ENCODE results near the gene CELF2.

DNA sequence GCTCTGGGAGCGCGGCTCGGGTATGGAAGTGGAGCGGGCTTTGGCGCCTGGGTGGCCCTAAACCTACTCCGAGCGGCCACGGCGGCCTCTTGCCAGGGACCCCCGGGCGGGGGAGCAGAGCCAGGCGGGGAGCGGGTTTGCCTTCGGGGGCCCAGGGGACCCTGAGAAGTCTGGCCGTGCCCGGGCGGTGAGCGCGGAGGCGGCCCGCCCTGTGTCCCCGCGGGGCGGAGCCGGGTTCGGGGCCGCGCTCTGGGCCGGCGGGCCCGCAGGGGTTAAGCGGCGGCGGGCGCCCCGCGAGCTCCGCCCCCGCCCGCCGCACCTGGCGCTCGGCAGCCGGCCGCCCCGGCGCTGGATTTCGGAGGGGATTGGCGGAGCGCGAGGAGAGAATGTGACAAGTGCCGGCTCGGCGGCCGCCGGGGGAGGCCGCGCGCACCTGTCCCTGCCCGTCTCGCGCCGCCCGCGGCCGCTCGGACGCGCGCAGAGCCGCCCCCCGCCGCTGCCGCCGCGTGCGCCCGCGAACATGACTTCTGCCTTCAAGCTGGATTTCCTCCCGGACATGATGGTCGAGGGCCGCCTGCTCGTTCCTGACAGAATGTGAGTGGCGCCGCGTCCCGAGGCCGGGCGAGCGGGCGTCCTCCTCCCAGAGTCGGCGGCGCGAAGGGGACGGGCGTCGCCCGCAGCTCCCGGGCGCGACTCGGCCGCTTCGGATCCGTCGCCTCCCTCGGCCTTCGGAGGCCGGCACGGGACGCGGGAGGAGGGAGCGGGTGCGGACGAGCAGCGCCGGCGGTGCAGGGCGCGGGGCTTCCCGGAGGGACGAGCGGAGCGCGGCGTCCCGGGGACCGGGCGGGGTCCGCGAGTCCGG, at the start of gene CELF2:
- TF ChIP-seq, protein P1, sequence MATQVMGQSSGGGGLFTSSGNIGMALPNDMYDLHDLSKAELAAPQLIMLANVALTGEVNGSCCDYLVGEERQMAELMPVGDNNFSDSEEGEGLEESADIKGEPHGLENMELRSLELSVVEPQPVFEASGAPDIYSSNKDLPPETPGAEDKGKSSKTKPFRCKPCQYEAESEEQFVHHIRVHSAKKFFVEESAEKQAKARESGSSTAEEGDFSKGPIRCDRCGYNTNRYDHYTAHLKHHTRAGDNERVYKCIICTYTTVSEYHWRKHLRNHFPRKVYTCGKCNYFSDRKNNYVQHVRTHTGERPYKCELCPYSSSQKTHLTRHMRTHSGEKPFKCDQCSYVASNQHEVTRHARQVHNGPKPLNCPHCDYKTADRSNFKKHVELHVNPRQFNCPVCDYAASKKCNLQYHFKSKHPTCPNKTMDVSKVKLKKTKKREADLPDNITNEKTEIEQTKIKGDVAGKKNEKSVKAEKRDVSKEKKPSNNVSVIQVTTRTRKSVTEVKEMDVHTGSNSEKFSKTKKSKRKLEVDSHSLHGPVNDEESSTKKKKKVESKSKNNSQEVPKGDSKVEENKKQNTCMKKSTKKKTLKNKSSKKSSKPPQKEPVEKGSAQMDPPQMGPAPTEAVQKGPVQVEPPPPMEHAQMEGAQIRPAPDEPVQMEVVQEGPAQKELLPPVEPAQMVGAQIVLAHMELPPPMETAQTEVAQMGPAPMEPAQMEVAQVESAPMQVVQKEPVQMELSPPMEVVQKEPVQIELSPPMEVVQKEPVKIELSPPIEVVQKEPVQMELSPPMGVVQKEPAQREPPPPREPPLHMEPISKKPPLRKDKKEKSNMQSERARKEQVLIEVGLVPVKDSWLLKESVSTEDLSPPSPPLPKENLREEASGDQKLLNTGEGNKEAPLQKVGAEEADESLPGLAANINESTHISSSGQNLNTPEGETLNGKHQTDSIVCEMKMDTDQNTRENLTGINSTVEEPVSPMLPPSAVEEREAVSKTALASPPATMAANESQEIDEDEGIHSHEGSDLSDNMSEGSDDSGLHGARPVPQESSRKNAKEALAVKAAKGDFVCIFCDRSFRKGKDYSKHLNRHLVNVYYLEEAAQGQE (IDR thresholded peaks at IDR 0.05; ENCODE audit: borderline replicate concordance): no peak
- TF ChIP-seq, protein P2, sequence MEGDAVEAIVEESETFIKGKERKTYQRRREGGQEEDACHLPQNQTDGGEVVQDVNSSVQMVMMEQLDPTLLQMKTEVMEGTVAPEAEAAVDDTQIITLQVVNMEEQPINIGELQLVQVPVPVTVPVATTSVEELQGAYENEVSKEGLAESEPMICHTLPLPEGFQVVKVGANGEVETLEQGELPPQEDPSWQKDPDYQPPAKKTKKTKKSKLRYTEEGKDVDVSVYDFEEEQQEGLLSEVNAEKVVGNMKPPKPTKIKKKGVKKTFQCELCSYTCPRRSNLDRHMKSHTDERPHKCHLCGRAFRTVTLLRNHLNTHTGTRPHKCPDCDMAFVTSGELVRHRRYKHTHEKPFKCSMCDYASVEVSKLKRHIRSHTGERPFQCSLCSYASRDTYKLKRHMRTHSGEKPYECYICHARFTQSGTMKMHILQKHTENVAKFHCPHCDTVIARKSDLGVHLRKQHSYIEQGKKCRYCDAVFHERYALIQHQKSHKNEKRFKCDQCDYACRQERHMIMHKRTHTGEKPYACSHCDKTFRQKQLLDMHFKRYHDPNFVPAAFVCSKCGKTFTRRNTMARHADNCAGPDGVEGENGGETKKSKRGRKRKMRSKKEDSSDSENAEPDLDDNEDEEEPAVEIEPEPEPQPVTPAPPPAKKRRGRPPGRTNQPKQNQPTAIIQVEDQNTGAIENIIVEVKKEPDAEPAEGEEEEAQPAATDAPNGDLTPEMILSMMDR (IDR thresholded peaks at IDR 0.05; ENCODE audit: poor library complexity, severe bottlenecking): no peak
